CD4-positive, alpha-beta T cell treated with Interleukin-21 for 1 hour (primary cell): ENCODE measurements around the gene CHMP2A.
A peak's percentile ranks its signal among the peaks of the same experiment; 100 is the strongest.
"Not testable (repeated sequence)": the region's sequence is repeated elsewhere in the genome, so short reads cannot be mapped to it uniquely, and the experiment has no call there.

Experiments used
- DNase-seq: peaks from one replicate; pipeline ENCODE4 v3.0.0-alpha.2; 2020

CHMP2A gene

DNA sequence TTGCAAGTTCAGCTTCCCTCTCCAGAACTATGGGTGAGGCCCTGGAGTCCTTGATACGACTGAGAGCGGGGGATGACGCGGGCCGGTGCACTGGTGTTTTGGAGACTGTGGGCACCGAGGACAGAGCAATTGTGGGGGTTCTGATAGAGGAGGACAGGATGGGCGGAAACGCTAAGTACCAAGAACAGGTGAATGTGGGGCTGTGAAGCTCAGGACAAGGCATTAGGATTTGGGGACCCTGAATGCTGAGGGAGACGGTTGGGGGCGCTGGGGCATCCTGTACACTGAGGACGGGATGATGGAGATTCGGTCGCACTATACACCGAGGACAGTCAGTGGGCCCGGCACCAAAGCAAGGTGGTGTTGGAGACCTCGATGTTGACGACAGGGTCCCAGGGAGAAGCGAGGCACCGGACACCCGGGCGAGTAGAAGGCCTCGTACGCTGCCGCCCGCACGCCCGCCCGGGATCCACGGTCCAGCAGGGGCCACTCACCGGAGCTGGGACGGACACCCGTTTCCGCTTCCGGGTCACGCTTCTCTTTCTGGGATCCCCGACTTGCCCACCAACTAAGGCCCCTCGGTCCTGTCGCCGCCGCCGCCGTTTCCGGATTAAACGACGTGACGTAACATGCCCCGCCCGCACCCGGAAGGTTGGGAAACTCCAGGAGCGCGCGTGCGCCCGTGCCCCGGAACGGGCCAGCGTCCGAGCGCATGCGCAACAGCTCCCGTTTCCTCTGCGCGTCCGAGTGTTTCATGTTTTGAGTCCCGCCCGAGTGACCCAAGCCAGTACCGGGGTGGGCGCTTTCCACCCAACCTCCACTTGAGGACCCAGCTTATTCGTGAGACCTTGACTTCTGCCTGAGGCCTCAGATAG lies at the start of gene CHMP2A:
Gene CHMP2A, minus strand, starts transcription at position 612 of the 875 bp plus-strand sequence. CDS start 893 bp downstream, outside the sequence.
- DNase-seq: peak; percentile 98

DNA sequence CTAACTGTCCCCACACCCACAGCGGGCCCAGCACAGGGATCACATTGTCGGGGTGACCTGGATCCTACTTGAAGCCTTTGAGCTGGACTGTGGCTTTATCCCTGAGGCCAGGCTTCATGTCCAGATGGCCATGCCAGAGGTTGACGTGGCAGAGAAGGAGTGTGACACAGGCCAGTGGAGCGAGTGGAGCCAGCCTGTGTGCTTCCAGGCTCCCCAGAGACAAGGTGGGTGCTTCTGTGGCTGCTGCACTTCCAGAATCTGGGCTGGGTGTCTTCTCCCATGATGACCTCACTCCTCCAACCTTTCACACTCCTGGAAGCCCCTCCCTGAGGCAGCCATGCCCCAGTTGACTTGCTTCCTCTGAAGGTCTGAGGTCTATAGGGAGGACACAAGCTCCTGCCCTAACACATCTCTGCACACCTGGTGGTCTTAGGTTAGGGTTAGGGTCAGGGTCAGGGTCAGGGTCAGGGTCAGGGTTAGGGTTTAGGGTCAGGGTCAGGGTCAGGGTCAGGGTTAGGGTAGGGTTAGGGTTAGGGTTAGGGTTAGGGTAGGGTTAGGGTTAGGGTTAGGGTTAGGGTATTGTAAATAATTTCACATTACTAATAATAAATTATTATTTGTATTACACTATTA lies 31.3 kb upstream of the CHMP2A start:
- no peak for DNase-seq

DNA sequence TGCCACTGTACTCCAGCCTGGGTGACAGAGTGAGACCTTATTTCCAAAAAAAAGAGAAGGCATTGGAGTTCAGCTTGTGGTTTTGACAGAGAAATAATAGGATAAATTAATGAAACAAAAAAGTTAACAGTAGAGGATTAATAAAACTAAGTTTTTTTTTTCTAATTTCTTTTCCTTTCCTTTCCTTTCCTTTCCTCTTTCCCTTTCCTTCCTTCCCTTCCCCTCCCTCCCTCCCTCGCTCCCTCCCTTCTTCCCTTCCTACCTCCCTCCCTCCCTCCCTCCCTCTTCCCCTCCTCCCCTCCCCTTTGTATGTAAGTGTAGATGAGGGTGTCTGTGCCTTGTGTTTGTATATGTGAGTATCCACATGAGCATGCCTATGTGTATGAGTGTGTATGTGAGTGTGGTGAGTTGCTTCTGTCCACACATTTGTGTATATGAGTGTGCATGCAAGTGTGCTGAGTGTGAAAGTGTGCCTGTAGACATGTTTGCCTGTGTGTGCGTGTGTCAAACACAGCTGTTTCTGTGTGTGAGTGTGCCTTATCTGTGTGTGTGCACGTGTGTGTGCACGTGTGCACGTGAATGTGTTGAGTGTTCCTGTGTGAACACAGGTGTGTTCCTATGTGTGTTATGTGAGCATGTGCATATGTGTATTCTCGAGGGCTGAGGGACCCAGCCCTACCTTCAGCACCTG lies 30.7 kb upstream of the CHMP2A start:
- no peak for DNase-seq

DNA sequence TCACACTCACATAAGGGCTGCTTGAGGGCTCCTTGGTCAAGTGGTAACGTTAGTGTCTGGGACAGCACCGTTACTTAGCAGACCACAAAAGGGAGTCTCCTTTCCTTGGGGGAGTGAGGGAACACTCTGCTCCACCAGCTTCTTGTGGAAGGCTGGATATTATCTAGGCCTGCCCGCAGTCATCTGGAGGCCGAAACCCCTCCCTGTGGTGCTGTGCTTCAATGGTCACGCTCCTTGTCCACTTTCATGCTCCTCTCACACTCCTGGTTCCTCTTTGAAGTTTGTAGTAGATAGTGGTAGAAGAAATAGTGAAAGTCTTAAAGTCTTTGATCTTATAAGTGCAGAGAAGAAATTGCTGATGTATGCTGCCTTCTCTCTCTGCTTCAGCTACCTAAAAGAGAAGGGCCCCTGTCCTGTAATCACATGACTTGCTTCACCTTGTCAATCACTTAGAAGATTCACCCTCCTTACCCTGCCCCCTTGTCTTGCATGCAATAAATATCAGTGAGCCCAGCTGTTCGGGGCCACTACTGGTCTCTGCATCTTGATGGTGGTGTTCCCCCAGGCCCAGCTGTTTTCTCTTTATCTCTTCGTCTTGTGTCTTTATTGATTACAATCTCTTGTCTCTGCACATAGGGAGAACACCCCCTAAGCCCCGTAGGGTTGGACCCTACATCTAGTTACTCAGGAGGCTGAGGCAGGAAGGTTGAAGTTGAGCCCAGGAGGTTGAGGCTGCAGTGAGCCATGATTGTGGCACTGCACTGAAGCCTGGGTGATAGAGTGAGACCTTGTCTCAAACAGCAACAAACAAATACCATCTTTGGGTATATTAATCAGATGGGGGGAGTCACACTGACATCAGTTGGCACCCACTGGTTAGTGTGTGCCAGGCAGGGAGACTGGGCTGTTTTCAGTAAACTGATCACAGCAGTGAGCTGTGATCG lies 29.9 kb upstream of the CHMP2A start:
- DNase-seq: no peak

DNA sequence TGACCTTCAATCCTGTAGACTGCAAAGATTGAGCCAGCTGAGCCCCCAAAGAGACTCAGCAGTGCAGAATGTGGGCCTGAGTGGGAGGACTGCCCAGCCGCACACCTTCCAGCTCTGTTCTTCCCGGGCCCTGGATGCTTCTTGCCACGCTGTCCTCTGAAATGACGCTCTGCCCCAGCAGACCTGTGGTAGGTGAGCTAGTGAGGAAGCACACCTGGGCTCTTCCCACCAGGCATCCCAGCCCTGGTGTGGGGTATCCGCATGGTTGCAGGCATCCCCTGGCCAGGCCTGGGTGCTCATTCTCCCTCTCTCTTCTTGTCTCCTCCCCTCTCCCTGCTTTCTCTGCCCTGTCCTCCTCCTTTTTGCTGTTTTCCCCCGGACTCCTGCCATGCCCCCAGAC lies 28.1 kb upstream of the CHMP2A start:
- no peak for DNase-seq

DNA sequence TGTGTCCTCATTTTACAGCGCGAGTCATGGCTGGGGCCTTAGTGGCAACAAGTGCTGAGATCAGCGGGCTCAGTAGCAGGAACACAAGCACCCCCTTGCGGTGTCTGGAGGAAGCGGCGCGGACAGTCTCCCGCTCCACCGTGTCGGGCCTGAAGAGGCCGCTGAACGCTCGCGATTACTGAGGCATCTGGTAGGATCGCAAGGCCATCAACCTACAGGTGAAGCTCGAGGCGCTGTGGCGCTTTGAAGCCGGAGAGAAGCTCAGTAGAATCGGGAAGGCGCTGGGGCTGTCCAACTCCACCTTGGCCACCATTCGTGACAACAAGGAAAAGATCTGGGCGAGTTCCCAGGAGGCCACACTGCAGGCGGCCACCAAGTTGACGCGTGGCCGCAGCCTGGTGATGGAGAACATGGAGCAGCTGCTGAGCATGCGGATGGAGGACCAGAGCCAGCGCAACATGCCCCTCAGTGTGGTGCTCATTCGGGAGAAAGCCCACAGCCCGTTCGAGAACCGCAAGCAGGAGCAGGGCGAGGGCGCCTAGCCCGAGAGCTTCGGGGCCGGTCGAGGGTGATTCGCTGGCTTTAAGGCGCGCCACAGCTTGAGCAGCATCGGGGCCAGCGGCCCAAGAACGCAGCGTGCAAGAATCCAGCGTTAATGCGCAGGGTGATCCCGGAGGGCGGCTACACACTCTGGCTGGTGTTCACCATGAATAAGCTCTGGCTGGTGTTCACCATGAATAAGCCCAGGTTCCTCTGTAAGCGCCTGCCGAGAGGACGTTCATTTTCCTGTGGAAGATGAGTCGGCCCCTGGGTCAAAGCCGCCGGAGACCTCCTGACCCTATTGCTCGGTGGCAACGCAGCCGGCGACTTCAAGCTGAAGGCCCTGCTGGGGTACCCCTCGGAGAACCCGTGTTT lies 26.6 kb upstream of the CHMP2A start:
- DNase-seq: peak; percentile 92

DNA sequence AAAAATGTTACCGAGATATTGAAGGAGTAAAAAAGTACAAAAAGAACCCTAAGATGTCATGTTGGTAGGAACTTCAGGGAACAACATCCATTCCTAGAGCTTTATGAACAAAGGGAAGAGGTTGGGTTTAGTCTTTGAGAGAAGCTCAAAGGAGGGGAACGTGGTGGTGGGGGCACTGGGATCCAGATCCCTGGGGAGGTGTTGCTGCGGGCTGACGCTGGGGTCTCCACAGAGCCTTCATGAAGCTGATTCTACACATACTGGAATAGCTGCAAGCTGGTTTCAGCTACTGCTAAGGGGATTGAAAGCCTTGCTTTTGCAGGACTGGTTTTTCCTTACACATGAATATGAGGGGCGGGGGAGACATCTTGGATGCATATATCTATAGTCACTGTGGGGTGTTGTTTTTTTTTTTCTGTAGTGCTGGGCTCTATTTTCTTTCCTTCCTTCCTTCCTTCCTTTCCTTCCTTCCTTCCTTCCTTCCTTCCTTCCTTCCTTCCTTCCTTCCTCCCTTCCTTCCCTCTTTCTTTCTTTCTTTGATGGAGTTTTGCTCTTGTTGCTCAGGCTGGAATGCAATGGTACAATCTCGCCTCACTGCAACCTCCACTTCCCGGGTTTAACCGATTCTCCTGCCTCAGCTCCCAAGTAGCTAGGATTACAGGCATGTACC lies 24.7 kb upstream of the CHMP2A start:
- no peak for DNase-seq

DNA sequence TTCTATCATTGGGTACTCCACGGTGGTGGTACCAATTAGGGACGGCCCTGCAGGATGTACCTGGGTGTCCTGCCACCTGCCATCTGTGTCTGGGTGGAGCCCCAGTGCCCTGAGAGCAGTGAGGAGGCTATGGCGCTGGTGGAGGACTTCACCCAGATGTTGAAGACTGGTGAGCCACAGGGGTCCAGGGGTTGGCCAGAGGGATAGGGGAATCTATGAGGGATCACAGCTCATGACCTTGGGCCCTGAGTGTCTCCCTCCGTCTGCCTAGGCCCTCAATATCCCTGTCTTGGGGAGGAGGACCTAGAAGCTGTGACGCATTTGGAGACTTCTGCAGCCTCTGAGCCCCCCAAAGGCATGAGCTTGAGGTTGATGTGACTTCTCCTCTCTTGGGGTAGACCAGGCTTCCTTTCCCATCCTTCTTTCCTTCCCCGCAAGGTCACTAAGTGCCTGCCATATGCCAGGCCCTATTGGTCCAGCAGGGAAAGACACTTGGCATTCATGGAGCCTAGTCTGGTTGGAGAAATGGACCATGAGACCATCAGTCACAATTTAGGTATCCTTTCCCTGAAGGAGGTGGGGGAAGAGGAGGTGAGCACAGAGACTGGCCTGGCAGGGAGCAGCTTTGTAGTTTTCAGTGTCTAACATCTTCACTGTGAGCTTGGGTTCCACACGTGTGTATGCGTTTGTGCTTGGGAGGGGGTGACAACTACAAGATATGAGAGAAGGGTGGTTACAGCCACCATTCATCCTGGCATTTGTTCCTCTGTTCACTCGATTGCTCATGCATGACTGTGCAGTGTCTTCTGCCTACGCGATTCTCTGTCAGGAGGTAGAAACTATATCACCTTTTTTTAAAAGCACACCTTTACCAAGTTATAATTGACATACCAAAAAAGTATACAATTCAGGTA lies 23.4 kb upstream of the CHMP2A start:
- DNase-seq: no peak

DNA sequence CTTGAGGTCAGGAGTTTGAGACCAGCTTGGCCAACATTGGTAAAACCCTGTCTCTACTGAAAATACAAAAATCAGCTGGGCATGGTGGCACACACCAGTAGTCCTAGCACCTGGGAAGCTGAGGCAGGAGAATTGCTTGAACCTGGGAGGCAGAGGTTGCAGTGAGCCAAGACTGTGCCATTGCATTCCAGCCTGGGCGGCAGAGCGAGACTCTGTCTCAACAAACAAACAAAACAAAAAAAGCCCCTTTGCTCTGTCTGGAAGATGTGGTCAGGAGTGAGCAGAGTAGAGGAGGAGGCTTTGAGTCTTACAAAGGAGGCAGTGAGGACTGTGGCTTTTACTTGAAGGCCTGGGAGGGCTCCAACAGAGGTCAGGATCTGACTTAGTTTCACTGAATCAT lies 22.7 kb upstream of the CHMP2A start:
- not testable (repeated sequence) for DNase-seq

DNA sequence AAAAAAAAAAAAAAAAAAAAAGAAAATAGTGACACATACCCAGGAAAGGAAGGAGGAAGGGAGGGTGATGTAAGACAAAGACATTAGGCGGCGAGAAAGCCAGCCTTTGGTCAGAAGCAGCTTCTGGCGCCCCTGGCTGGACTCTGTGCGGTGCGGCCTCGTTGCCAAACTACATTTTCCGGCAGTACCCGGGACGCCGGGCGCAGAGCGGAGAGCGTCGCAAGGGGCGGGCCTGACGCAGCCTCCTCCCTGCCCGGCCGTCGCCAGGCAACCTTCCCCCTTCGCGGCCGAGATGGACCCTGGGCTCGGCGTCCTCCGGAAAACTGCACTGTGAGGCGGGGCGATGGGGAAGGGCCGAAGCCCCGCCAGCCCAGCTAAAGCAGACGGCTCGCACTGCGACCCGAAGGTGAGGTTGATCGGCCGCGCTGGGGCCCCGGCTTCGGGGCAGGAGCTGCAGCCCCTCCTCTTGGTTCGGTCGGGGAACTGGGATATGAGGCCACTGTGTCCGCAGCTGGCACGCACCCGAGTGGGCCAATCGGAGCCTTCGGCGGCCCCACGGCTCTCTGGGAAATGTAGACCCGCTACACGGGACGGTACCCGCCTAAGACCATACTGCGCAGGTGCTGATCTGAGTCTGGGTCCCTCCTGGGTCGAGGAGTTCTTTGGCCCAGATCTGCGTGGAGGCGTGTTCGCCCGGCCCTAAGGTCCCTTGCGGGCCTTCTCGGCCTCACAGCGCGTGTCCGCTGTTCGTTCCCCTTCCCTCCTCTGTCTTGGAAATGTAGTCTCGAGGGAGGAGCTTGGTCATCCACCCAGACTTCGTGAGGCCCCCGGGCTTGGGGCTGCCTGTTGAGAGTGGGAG lies 20.5 kb upstream of the CHMP2A start:
- peak; percentile 85 for DNase-seq

DNA sequence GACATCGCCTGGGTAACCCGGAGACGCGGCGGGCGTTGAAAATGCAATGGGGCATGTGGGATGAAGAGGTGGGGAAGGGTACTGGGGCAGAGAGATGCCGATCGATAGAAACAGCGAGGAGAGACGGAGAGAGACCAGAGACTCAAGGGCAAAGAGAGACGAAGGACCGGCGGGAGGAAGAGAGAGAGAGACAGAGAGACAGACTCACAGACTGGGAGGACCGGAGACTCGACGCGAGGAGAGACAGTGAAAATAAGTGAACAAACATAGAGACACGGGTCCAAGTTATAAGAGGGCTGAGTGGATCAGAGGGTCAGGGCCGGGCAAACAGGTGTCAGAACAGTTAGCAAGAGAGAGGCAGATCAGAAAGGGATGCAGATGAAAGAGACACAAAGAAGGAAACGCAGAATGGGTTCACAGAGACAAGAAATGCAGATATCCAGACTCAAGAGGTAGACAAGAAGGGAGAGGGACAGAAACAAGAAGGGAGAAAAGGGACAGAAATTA lies 18.8 kb upstream of the CHMP2A start:
- no peak for DNase-seq

DNA sequence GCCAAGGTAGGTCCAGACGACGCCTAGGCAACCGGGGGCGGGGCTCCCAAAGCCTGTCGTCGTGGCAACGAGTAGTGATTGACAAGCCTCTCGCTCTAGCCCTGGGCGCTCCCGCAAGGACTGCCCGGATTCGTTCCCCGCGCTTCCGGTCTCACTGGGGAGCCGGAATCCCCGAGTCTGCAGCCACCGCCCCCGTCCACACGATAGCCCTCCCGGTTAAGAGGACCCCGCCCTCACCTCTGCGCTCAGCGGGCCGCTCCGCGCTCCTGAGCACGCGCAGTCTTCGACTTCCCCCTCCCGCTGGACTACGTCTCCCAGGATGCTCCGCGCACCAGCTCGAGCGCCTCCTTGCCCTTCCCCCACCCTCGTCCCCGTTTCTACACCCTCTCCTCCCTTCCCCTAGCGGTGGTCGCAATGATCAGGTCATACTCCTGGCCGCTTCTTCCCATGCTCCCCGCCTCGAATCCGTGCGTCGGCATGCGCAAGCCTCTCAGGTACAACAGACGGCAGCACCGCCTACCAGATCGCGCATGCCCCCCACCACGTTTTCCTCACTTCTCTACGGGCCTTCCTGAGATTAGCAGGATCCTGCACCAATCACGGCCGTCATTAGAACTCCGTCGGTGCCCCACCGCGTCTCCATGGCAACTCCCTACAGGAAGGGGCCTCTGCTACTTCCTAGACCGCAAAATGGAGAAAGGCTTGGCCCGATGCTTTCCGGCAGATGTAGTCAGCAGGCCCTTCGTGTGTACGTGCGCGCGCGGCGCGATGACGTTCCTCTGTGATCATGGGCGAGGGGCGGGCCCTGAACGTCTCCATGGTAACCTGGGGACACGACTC lies 18.1 kb upstream of the CHMP2A start, which contains the start of gene MZF1:
Gene MZF1, minus strand, starts transcription at position 518 of the 840 bp plus-strand sequence. CDS start 1,946 bp downstream, outside the sequence.
- peak; percentile 100 for DNase-seq

DNA sequence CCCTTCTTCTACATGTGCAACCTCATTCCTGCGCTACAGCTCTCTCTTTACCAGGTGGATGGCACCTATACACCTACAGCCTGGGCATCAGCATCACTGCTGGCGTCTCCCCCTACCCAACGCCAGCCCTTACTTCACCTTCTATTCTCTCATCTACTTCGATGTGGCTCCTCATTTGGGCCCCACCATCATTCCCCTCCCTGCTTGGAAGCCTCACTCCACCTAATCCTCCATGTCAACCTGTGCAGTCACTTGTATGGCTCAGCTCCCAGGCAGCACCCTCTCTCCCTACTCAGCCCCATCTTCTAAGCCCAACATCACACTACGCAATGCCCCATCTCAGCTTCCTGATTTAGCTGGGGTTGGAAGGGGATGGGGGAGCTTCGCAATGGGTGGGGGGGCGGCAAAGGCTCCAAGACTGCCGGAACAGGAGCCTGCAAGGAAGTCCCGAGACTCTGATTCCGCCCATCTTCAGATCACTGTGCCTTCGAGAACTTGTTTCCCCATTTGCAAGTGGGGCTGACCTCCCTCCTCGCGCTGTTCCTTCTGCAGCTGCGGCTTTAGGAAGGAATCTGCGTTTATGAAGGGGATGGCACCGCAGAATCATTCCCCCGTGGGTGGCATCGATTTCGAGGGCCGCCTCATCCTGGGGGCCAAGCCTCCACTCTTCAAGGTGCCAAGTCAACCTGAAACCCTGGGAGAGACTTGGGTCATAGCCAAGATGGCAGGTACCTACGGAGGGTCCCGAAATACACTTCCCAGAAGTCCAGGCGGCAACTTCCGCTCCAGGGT lies 17.3 kb upstream of the CHMP2A start:
- no peak for DNase-seq

DNA sequence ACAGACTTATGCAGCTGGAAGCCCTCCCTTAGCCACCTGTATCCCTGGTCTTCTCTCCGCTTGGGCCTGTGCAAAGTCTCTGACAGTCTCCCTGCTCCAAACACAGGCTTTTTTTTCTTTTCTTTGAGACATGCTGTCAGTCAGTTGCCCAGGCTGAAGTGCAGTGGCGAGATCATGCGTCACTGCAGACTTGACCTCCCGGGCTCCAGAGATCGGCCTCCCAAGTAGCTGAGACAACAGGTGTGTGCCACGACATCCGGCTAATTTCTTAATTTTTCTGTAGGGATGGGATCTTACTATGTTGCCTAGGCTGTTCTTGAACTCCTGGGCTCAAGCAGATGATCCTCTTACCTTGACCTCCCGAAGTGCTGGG lies 16.7 kb upstream of the CHMP2A start:
- no peak for DNase-seq

DNA sequence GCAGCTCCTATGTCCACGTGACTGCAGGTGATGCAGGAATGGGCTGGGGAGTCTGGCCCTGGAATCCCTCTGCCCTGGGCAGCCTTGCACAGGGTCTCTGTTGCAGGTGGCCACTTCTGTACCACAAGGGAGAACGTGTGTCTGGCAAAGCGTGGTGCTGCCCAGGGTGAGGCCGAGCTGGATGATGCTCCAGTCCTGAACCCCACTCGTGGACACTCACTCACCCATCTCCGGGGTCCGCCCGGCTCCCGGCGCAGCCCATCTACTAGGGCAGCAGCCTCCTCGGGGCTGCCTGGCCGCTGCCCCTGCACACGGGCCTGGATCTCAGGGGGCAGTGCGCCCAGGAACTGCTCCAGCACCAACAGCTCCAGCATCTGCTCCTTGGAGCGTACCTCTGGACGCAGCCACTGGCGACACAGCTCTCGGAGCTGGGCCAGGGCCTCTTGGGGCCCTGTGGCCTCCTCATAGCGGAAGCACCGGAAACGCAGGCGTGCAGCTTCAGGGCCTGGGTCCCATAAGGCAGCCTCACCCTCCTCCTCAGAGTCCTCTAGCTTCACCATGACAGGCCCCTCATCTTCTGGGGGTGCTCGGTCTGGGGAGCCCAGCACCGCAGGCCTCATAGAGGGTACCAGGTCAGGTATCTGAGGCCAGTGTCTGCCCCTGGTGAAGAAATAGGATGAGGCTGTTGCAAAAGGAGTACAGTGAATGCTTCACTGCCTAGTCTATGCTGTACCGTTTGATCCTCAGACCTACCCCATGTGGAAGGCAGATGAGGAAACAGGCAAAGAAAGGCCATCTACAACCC lies 16.1 kb upstream of the CHMP2A start:
- DNase-seq: no peak
